SK-N-SH (cell line): ENCODE results near the gene THBS2. TPM values are rescaled to one million over a fixed set of nuclear protein-coding genes. Genes with fewer than 3 reads are reported as not detected.

Experiments used
- CTCF ChIA-PET: fragments of 300-600, 350-600 bp; formaldehyde crosslinking; extraction: SDS; loops from one replicate; lab custom pipeline; 2021; lab: Yijun Ruan, JAX
- POLR2A ChIA-PET: fragments of 350-600 bp; sonication (Branson Sonifier 250); formaldehyde crosslinking; extraction: SDS; loops from one replicate; lab custom pipeline; 2020; ENCODE audit warnings: antibody characterized with exemption, inconsistent platforms; lab: Yijun Ruan, JAX
- DNase-seq: peaks from one replicate; pipeline ENCODE4 v3.0.0; 2012
- H2AFZ ChIP-seq: fragments of 200-600 bp; sonication (generic); 2 replicates; pipeline ENCODE4 v1.8.1; 2016; ENCODE audit warnings: antibody characterized with exemption, mild to moderate bottlenecking, low read depth
- H3F3A ChIP-seq: fragments of 200-600 bp; sonication (generic); replicated peaks from 2 replicates; pipeline ENCODE3; 2016; ENCODE audit warnings: antibody characterized with exemption, mild to moderate bottlenecking; ENCODE audit not compliant: insufficient read depth
- H3K27ac ChIP-seq, 2 experiments: fragments of 200-500 bp in 1 of 2; fragments of 200-600 bp in 1 of 2; sonication (Bioruptor generic) in 1 of 2; sonication (generic), shearing (Covaris generic) in 1 of 2; 2 replicates each; pipeline versions ENCODE4 v1.5.1 to v1.6.1; 2014 to 2016; ENCODE audit warnings: low read depth in 2 of 2, inconsistent platforms in 1 of 2, low read length in 1 of 2, mild to moderate bottlenecking in 1 of 2, mixed read lengths in 1 of 2
- H3K27me3 ChIP-seq: fragments of 200-600 bp; sonication (generic), shearing (Covaris generic); 2 replicates; pipeline ENCODE4 v1.6.1; 2016; ENCODE audit warnings: mixed run types; ENCODE audit not compliant: insufficient read depth
- H3K36me3 ChIP-seq, 2 experiments: fragments of 200-500 bp in 1 of 2; fragments of 200-600 bp in 1 of 2; sonication (Bioruptor generic) in 1 of 2; sonication (generic) in 1 of 2; replicated peaks in 1 of 2; 2 replicates each; pipeline versions ENCODE3 to v1.5.1; 2014 to 2016; ENCODE audit warnings: low read length in 1 of 2, mild to moderate bottlenecking in 1 of 2; ENCODE audit not compliant: insufficient read depth in 2 of 2, control insufficient read depth in 1 of 2
- H3K4me1 ChIP-seq, 2 experiments: fragments of 200-500 bp in 1 of 2; fragments of 200-600 bp in 1 of 2; sonication (Bioruptor generic) in 1 of 2; sonication (generic), shearing (Covaris generic) in 1 of 2; 2 replicates each; pipeline versions ENCODE4 v1.5.1 to v1.6.1; 2014 to 2016; ENCODE audit warnings: low read depth in 1 of 2, low read length in 1 of 2, mixed run types in 1 of 2; ENCODE audit not compliant: insufficient read depth in 2 of 2, control insufficient read depth in 1 of 2
- H3K4me2 ChIP-seq: fragments of 200-600 bp; sonication (generic), shearing (Covaris generic); 2 replicates; pipeline ENCODE4 v1.6.1; 2017; ENCODE audit warnings: mixed run types
- H3K4me3 ChIP-seq, 2 experiments: fragments of 200-500 bp in 1 of 2; fragments of 200-600 bp in 1 of 2; sonication (Bioruptor generic) in 1 of 2; sonication (generic), shearing (Covaris generic) in 1 of 2; 2 replicates each; pipeline versions ENCODE4 v1.5.1 to v1.8.1; 2014 to 2016; ENCODE audit warnings: low read depth in 2 of 2, inconsistent platforms in 1 of 2, low read length in 1 of 2, mild to moderate bottlenecking in 1 of 2, mixed read lengths in 1 of 2, moderate library complexity in 1 of 2
- H3K79me2 ChIP-seq: fragments of 200-600 bp; sonication (generic); 2 replicates; pipeline ENCODE4 v1.8.1; 2017; ENCODE audit warnings: mild to moderate bottlenecking; ENCODE audit not compliant: insufficient read depth
- H3K9ac ChIP-seq: fragments of 200-600 bp; sonication (generic); 2 replicates; pipeline ENCODE4 v1.6.1; 2017; ENCODE audit warnings: mixed run types
- H3K9me2 ChIP-seq: fragments of 200-600 bp; sonication (generic); 2 replicates; pipeline ENCODE4 v1.6.1; 2017; ENCODE audit warnings: mixed run types
- H3K9me3 ChIP-seq: fragments of 200-600 bp; sonication (generic); 2 replicates; pipeline ENCODE4 v1.6.1; 2017; ENCODE audit warnings: mixed run types, mild to moderate bottlenecking, moderate library complexity
- H4K20me1 ChIP-seq: fragments of 200-600 bp; sonication (generic); 2 replicates; pipeline ENCODE4 v1.6.1; 2017; ENCODE audit warnings: mild to moderate bottlenecking, mixed run types; ENCODE audit not compliant: insufficient read depth
- EP300 ChIP-seq, 2 experiments: IDR thresholded peaks; 2 replicates each; pipeline versions ENCODE4 v1.4.0 to v1.6.1; 2012; ENCODE audit warnings: borderline replicate concordance in 1 of 2, low read depth in 1 of 2, low read length in 1 of 2
- FOSL2 ChIP-seq: IDR thresholded peaks from 2 replicates; pipeline ENCODE4 v1.4.0; 2012; ENCODE audit warnings: low read depth, mild to moderate bottlenecking, moderate library complexity, borderline replicate concordance
- FOXM1 ChIP-seq: IDR thresholded peaks from 2 replicates; pipeline ENCODE4 v1.4.0; 2012; ENCODE audit warnings: low read depth, mild to moderate bottlenecking
- GATA2 ChIP-seq: sonication (generic); formaldehyde crosslinking; IDR thresholded peaks from 2 replicates; pipeline ENCODE4 v1.5.0; 2020; ENCODE audit warnings: mild to moderate bottlenecking, missing genetic modification reagents
- IRF3 ChIP-seq: fragments of 150-350 bp; IDR thresholded peaks from 2 replicates; pipeline ENCODE4 v1.6.1; 2016; ENCODE audit warnings: mild to moderate bottlenecking, low read depth, low read length
- POLR2AphosphoS5 ChIP-seq: IDR thresholded peaks from 2 replicates; pipeline ENCODE4 v1.6.1; 2012; ENCODE audit warnings: low read depth, low read length
- RFX5 ChIP-seq: IDR thresholded peaks from 2 replicates; pipeline ENCODE4 v1.6.1; 2012; ENCODE audit warnings: mild to moderate bottlenecking, improper control_type of control experiment, low read length
- SMC3 ChIP-seq: IDR thresholded peaks from 2 replicates; pipeline ENCODE4 v1.6.1; 2012; ENCODE audit warnings: low read depth, low read length, improper control_type of control experiment
- TAF1 ChIP-seq: IDR thresholded peaks from 2 replicates; pipeline ENCODE4 v1.6.1; 2012; ENCODE audit warnings: low read depth, mild to moderate bottlenecking, low read length, moderate library complexity, borderline replicate concordance
- TEAD4 ChIP-seq: IDR thresholded peaks from 2 replicates; pipeline ENCODE4 v1.4.0; 2012; ENCODE audit warnings: mild to moderate bottlenecking, borderline replicate concordance; ENCODE audit not compliant: insufficient read depth
- WGBS: methylation state at CpG from one replicate; pipeline ENCODE4 v1.1.6; 2017; ENCODE audit warnings: low lambda C conversion rate; 5-methylcytosine and 5-hydroxymethylcytosine counted together
- polyA plus RNA-seq, 3 experiments: library from polyadenylated mRNA; depleted of rRNA; stranded (reverse); fragments of >200 nt; gene quantifications; 2 replicates each; pipeline ENCODE4 v1.2.3, GENCODE V29; 2012
- TF ChIP-seq, protein P1 (sequence below): IDR thresholded peaks from 2 replicates; pipeline ENCODE4; 2012
- TF ChIP-seq, protein P2 (sequence below): fragments of 200-600 bp; sonication (generic); IDR thresholded peaks from 2 replicates; pipeline ENCODE4 v1.6.1; 2017; ENCODE audit warnings: antibody characterized with exemption, mild to moderate bottlenecking, moderate library complexity
- TF ChIP-seq, protein P3 (sequence below): IDR thresholded peaks from 2 replicates; pipeline ENCODE4 v1.4.0; 2012; ENCODE audit warnings: low read depth

THBS2 gene
- polyA plus RNA-seq, 1 of the 3 experiments (the other 2 are of a cell fraction): 166 TPM

DNA sequence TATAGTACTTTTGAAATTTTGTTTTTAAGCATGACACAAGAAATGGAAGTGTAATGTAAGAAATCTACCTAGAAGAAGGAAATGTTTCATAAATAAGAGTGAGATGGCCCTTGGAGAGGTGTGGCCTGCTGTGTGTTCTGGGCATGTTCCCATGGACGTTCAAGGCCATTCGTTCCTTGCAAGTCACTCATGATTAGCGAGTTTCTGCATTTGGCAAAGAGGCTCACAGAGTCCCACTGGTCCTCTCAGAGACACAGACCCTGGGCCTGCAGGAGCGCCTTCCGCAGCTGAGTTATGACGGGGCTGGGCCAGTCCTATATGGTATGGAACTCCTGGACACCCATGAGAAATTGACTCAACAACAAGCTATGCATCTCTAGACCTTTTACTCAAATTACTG is 7.2 kb downstream of the THBS2 start:
- peaks cover 5 to 36% of the 10 kb centered on the region in 2 experiments for H3K36me3 ChIP-seq

More for the DNA sequence above, 7.2 kb downstream of the THBS2 start:
- H3K27ac ChIP-seq: no peak overlapping the region
- H3K9me3 ChIP-seq: no peaks in the 10 kb centered on the region
- H3K4me3 ChIP-seq: no peak overlapping the region
- peaks cover 7% of the 10 kb centered on the region; the same call in 1 of the 2 replicates for H4K20me1 ChIP-seq
- WGBS: 69% methylated on average over 3 of the region's 6 CpGs
- no peak overlapping the region for H3K4me2 ChIP-seq
- peaks cover 59% of the 10 kb centered on the region for H3K79me2 ChIP-seq
- ChIA-PET CTCF (no interaction called here), POLR2A (no interaction called here)
- DNase-seq: no peak
- H3K27me3 ChIP-seq: no peaks in the 10 kb centered on the region
- peaks cover 11% of the 10 kb centered on the region for H3F3A ChIP-seq
- no peaks in the 10 kb centered on the region for H3K9me2 ChIP-seq
- no peaks in the 10 kb centered on the region for H3K4me1 ChIP-seq
- no peak overlapping the region for H3K9ac ChIP-seq
- H2AFZ ChIP-seq: no peak overlapping the region
- TF ChIP-seq SMC3: no peak
- TF ChIP-seq, protein P1, sequence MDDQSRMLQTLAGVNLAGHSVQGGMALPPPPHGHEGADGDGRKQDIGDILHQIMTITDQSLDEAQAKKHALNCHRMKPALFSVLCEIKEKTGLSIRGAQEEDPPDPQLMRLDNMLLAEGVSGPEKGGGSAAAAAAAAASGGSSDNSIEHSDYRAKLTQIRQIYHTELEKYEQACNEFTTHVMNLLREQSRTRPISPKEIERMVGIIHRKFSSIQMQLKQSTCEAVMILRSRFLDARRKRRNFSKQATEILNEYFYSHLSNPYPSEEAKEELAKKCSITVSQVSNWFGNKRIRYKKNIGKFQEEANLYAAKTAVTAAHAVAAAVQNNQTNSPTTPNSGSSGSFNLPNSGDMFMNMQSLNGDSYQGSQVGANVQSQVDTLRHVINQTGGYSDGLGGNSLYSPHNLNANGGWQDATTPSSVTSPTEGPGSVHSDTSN: no peak
- no peak for TF ChIP-seq GATA2 (CRISPR knock-in tag)
- no peak for TF ChIP-seq RFX5
- TF ChIP-seq EP300 (IDR thresholded peaks at IDR 0.05; ENCODE audit: borderline replicate concordance in 1 of 2, low read depth in 1 of 2, low read length in 1 of 2): no peak
- no peak for TF ChIP-seq TAF1
- no peak for TF ChIP-seq FOSL2
- no peak for TF ChIP-seq IRF3
- TF ChIP-seq TEAD4: no peak
- TF ChIP-seq FOXM1: no peak
- TF ChIP-seq, protein P2, sequence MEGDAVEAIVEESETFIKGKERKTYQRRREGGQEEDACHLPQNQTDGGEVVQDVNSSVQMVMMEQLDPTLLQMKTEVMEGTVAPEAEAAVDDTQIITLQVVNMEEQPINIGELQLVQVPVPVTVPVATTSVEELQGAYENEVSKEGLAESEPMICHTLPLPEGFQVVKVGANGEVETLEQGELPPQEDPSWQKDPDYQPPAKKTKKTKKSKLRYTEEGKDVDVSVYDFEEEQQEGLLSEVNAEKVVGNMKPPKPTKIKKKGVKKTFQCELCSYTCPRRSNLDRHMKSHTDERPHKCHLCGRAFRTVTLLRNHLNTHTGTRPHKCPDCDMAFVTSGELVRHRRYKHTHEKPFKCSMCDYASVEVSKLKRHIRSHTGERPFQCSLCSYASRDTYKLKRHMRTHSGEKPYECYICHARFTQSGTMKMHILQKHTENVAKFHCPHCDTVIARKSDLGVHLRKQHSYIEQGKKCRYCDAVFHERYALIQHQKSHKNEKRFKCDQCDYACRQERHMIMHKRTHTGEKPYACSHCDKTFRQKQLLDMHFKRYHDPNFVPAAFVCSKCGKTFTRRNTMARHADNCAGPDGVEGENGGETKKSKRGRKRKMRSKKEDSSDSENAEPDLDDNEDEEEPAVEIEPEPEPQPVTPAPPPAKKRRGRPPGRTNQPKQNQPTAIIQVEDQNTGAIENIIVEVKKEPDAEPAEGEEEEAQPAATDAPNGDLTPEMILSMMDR: no peak
- no peak for TF ChIP-seq POLR2AphosphoS5
- TF ChIP-seq, protein P3, sequence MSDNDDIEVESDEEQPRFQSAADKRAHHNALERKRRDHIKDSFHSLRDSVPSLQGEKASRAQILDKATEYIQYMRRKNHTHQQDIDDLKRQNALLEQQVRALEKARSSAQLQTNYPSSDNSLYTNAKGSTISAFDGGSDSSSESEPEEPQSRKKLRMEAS: no peak
